ENCODE measurements around the gene FBXO31.
A peak's percentile ranks its signal among the peaks of the same experiment; 100 is the strongest.

The FBXO31 gene

GRCh38 chr16:87345726-87346424, 37.7 kb downstream of the FBXO31 start:
- no peak for DNase-seq (ENCODE audit: low read depth in 1 of 2, low spot score in 1 of 2)
- Histone ChIP-seq H3K4me3 (replicated peaks; ENCODE audit: insufficient read depth, low read length) (no peak overlapping the region), H3K27ac (replicated peaks) (no peak overlapping the region), H3K27me3 (ENCODE audit: insufficient read depth, poor library complexity, severe bottlenecking) (no peaks in the 10 kb centered on the region)
- TF ChIP-seq GABPA (IDR thresholded peaks at IDR 0.05; ENCODE audit: low read depth) (no peak), SPI1 (IDR thresholded peaks at IDR 0.05; ENCODE audit: borderline replicate concordance, low read depth) (no peak), POLR2AphosphoS5 (IDR thresholded peaks at IDR 0.05; ENCODE audit: low read depth) (no peak)
- TF ChIP-seq, protein P1, sequence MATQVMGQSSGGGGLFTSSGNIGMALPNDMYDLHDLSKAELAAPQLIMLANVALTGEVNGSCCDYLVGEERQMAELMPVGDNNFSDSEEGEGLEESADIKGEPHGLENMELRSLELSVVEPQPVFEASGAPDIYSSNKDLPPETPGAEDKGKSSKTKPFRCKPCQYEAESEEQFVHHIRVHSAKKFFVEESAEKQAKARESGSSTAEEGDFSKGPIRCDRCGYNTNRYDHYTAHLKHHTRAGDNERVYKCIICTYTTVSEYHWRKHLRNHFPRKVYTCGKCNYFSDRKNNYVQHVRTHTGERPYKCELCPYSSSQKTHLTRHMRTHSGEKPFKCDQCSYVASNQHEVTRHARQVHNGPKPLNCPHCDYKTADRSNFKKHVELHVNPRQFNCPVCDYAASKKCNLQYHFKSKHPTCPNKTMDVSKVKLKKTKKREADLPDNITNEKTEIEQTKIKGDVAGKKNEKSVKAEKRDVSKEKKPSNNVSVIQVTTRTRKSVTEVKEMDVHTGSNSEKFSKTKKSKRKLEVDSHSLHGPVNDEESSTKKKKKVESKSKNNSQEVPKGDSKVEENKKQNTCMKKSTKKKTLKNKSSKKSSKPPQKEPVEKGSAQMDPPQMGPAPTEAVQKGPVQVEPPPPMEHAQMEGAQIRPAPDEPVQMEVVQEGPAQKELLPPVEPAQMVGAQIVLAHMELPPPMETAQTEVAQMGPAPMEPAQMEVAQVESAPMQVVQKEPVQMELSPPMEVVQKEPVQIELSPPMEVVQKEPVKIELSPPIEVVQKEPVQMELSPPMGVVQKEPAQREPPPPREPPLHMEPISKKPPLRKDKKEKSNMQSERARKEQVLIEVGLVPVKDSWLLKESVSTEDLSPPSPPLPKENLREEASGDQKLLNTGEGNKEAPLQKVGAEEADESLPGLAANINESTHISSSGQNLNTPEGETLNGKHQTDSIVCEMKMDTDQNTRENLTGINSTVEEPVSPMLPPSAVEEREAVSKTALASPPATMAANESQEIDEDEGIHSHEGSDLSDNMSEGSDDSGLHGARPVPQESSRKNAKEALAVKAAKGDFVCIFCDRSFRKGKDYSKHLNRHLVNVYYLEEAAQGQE (IDR thresholded peaks at IDR 0.05; ENCODE audit: insufficient replicate concordance, low read depth), result no peak

GRCh38 chr16:87344931-87345631, 38.5 kb downstream of the FBXO31 start:
- DNase-seq (ENCODE audit: low read depth in 1 of 2, low spot score in 1 of 2), result peak; percentile 16 to 30
- H3K4me3 ChIP-seq (replicated peaks; ENCODE audit: insufficient read depth, low read length), result no peak overlapping the region
- no peaks in the 10 kb centered on the region for H3K27me3 ChIP-seq (ENCODE audit: insufficient read depth, poor library complexity, severe bottlenecking)
- no peak overlapping the region for H3K27ac ChIP-seq (replicated peaks)
- TF ChIP-seq SPI1 (IDR thresholded peaks at IDR 0.05; ENCODE audit: borderline replicate concordance, low read depth), result no peak
- TF ChIP-seq POLR2AphosphoS5 (IDR thresholded peaks at IDR 0.05; ENCODE audit: low read depth), result no peak
- TF ChIP-seq, protein P1 (IDR thresholded peaks at IDR 0.05; ENCODE audit: insufficient replicate concordance, low read depth), result no peak
- no peak for TF ChIP-seq GABPA (IDR thresholded peaks at IDR 0.05; ENCODE audit: low read depth)
- TF ChIP-seq CTCF (IDR thresholded peaks at IDR 0.05; ENCODE audit: insufficient read depth, low read length), result no peak

DNA sequence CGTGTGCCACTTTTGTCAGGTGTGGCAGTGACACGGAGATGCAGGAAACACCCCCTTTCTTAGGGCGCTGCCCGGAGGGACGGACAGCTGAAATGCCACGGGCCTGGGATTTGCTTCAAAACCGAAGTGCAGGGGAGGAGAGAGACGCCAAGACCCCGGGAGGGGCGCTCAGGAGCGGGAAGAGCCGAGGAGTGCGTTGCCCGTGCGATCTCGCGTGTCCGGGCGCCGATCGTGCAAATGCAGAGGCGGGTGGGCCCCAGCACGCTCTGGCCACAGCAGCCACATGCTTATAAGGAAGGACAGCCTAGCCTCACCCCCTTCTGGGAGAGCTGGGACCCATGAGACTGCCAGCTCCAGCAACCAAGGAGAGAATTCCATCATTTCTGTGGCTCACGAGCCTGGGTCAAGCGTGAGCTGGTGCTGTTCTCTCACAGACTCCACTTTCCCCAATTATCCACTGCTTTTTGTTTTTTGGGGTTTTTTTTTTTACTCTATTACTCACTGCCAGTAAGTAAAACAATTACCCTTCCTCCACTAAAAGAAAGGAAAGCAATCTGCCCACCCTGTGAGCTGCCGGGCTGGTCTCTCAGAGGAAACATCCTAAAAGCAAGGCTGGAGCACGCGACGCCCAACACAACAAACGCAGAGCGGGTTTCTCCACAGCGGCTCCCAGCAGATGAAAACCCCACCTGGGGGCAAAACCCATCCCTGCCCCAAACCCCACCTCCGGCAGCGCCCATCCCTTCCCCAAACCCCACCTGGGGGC, 39.2 kb downstream of the FBXO31 start:
- no peak for DNase-seq (ENCODE audit: low read depth in 1 of 2, low spot score in 1 of 2)
- H3K4me3 ChIP-seq (replicated peaks; ENCODE audit: insufficient read depth, low read length), result no peak overlapping the region
- H3K27me3 ChIP-seq (ENCODE audit: insufficient read depth, poor library complexity, severe bottlenecking), result no peaks in the 10 kb centered on the region
- no peak overlapping the region for H3K27ac ChIP-seq (replicated peaks)
- TF ChIP-seq GABPA (IDR thresholded peaks at IDR 0.05; ENCODE audit: low read depth) (no peak), CTCF (IDR thresholded peaks at IDR 0.05; ENCODE audit: insufficient read depth, low read length) (no peak), POLR2AphosphoS5 (IDR thresholded peaks at IDR 0.05; ENCODE audit: low read depth) (no peak), SPI1 (IDR thresholded peaks at IDR 0.05; ENCODE audit: borderline replicate concordance, low read depth) (no peak)
- TF ChIP-seq, protein P1 (IDR thresholded peaks at IDR 0.05; ENCODE audit: insufficient replicate concordance, low read depth), result no peak
